C4-2B (cell line): ENCODE measurements around the gene NYNRIN.

ENCODE experiments used
- CTCF ChIP-seq: fragments of 450-650 bp; conservative IDR thresholded peaks from 2 replicates; pipeline ENCODE4 v1.5.1; 2017; ENCODE audit warnings: mild to moderate bottlenecking
- ZFX ChIP-seq: fragments of 450-650 bp; IDR thresholded peaks from 2 replicates; pipeline ENCODE4 v1.6.1; 2017

DNA sequence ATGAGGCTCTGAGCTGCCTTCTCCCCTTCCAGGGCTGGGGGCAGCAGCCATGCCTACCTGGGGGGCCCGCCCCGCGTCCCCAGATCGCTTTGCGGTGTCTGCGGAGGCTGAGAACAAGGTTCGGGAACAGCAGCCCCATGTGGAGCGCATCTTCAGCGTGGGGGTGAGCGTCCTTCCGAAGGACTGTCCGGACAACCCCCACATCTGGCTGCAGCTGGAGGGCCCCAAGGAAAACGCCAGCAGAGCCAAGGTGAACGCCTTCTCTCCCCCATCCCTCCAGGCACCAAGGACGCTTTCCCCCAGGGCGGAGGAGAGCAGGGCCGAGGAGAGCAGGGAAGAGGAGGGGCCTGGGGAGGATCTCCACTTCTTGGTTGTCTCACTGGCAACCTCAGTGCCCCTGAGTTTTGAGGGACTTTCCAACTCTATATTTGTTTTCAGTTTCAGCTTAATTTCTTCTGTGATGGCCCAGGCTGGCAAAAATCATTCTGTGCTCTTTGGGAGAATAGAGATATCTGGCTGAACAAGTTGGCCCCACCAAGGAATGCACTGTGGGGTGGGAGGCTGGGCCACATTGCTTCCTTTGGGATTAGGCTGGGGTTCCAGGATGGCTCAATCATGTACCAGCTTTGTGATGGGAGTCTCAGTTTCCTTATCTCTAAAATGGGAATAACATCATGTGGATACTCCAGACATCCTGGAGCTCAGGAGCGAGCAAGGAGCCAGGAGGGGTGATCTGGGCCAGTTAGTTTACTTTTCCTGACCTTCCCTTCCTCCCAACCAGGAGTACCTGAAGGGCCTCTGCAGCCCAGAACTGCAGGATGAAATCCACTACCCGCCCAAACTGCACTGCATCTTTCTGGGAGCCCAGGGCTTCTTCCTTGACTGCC, 32.1 kb downstream of the NYNRIN start:
- TF ChIP-seq CTCF: no peak
- no peak for TF ChIP-seq ZFX
